GM19324 (cell line): ENCODE data around the gene ALDH1A3.

ENCODE experiments used
- ATAC-seq: cut with Tn5 transposase; IDR thresholded peaks from one replicate; pipeline ENCODE4 v1.9.1; 2021; ENCODE audit warnings: mild to moderate bottlenecking, moderate library complexity; ENCODE audit not compliant: unreplicated experiment, low FRiP score

ALDH1A3 gene

DNA sequence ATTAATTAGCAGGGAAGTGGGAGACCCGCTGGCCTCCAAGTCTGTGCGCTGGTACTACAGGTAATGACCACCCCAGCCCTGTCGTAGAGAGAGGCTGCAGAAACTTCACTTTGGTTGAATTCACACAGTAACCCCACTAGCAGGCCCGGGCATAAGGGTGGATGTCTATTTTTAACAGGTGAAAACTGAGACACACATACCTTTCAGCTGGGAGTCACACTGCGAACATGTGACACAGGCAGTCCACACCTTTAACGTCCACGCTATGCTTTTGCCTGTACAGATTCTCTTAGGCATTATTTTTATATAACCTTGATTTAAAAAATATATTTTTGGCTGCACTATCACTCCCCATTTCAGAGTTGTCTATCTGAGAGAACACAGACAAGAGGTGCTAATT, 43.4 kb downstream of the ALDH1A3 start:
- ATAC-seq: no peak

DNA sequence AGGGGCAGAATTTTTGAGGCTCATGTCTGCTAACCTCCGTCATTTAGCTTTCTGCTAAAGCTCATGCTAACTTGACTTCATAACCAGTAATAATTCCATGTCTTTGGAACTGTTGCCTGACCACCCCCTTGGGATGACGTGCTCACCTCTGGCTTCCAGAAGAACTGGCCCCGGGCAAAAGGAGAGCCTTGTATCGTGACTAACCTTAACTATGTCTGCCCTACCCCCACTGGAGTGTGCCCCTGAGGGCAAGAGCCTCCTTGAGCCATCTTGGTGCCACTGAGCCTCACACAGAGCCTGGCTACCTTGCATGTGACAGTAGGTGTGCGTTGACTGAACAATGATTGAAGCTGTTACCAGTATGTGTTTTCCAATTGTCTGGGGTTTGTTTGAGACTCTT, 44.3 kb downstream of the ALDH1A3 start:
- ATAC-seq: no peak

DNA sequence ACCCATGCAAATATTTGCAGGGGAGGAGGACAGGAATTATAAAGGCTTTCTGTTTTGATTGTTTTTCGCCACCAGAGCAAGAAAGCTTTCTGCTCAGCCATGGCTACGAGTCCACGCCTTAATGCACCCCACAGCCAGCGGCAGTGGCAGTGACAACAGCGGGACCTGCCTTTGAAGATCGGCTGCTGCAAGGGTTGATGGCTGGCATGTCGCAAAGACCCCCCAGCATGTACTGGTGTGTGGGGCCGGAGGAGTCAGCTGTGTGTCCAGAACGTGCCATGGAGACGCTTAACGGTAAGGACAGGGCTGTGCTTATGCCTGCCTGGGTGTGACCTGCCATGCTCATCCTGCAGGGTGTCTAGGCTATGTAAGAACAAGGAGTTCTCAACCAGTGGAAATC, 44.8 kb downstream of the ALDH1A3 start:
- ATAC-seq: no peak

DNA sequence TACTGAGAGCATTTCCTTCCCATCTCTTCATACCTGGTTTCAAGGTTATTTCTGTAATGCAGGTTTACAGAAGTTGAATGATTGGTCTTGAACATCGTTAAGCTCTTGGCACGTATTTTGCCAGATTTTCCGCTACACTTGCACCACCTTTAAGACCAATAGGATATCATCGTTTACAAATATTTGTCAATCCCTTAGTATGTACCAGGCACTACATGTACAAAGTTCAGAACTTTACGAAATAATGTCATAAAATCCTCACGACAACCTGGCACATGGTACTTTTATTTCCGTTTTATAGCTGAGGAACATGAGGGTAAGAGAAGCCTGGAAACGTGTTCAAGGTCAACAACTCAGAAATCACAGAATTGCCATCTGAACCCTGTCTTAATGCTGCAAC, 45.8 kb downstream of the ALDH1A3 start:
- no peak for ATAC-seq

DNA sequence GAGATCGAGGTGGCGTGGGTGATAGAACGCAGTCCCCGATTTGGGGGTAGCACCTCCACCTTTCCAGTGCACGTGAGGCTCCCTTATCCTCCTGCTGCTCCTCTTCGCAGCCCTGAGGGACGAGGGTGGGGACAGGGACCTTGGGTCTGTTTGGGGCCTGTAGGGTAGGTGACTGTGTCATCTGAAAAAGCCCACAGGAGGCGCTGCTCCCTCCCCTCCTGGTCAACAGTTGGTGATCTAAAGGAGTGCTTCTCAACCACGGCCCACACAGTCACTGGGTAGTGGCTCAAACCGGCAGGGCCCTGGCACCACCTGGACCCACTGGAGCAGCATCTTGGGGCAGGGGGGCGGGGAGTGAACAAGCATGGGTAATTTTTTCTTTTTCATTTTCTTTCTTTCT, 46.6 kb downstream of the ALDH1A3 start:
- no peak for ATAC-seq

DNA sequence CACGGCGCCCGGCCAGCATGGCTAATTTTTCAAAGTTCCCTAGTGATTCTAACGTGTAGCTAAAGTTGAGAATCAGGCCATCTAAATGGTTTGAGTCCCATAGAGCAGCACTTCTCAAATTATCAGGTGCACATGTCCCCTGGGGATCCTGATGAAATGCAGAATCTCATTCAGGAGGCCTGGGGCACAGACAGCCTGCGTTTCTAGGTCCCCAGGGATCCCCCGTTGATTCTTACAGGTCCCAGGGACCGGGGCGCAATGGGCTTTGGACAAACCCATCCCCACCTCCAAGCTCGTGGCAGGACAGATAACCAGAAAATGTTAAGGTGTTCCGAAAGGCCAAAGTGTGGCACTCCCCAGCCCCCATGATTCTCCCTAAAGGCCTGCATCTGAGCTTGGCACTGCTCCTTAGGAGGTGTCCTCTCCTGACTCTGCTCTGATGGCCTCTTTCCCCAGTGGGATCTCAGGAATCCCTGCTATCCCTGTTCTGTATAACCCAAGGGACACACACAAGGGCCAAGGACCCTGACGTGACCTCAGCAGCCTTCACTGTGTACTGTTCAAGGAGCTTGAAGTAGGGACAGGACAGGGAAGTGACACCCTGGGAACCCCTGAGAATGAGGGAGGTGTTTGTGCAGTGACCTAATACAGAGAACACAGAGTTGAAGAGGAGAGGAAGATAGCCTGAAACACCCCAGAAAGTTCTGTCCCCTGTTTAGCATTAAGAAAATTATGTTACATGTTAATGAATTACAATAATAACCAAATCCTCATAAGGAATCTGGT, 47.5 kb downstream of the ALDH1A3 start:
- peak; percentile 29 for ATAC-seq

DNA sequence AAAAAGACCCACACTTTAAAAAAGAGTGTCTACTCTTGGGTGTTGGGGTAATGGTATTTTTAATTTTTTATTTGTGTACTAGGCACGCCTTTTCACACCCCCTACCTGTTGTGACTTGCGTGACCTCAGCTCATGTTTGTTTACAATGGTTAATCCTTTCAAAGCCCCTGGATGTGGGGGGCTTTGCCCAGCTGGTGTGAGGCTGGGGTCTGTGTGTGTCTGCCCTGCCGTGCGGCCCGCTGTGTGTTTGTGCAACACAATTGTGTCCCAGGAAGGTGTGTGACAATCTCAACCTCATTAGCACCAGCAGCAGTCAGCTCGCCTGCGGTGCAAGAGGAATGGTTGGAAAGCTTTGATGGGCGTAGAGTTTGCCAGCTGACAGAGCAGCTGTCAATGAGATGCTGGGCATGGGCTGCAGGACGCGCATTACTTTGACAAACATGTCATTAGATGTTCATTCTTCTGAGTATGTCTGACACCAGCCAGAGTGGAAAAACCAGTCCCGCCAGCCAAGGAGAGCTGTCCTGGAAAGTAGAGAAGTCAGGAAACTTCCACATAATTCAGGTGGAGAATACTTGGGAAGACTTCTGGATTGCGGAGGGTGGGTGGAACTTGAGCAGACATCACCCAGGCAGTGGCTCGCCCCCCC, 49.1 kb downstream of the ALDH1A3 start:
- no peak for ATAC-seq

DNA sequence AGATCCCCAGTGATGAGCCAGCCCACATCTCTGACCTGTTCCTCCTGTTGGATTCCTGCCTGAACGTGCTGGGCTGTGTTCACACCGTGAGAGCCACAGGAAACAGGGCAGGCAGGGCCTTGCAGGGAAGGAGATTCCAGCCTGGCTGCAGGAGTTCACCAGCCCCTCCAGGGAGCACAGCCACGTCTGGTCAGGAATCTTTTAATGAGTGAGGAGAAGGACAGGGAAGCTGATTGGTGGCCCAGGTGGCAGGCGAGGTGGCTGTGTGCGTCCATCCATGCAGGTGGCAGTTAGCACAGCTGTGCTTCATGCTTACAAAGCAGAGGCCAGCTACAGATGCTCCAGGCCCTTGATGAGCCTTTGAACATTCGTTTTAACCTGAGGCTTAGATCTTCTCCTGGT, 50.0 kb downstream of the ALDH1A3 start:
- no peak for ATAC-seq

DNA sequence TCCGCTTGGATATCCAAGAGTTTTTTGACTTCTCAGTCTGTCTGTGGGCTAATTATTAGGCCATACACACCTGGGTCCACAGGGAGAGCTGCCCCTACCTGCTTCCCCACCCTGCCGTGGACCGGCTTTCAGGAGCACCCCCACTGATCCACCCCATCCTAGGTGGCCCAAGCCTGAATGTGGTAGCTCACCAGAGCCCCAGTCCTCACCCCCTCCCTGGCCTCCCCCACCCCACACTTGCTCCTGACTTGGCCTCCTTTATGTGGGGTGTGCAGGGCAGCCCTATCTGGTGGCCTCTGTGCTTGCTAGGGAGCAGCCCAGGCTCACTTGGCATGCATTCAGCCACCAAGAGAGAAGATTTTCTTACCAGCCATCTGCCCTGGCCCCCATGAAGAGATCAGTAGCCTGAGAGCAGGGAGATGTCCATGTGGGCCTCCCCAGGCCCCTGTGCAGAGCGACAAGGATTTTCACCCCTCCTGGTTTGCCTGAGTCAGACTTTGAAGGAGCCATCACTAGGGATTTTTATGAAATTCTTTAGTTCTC, 50.7 kb downstream of the ALDH1A3 start:
- no peak for ATAC-seq

DNA sequence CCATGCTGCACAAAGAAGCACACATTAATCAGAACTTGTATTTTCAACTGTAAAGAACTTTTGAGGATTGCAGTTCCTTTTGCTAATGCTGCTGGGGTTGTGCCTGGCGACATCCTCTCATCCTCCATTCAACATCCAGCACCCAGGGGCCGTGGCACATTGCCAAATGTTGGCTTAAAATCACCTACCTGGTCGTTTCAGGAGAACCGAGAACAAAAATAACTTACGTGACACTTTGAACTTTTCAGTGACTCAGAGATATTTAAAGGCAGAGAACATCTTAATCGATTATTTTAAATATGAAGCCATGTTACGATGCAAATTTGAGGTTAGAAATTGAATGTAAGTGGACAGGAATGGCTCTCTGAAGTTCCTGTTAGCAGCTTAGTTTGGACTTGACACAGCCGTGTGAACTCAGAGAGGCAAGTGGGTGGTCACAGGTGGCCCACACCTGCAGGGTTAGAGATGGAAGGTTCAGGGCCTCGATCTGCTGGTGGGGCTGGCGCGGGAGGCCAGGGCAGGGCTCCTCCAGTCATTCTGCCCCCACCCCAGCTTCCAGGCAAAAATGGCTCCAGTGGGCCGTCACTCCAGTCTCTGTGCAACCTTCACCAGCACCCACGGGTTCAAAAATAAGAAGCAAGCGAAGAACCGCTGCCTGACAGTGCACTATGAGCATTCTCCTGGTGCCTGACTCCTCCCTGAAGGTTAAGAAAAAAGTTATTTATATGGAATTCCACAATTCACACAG, 51.7 kb downstream of the ALDH1A3 start:
- ATAC-seq: peak; percentile 61

DNA sequence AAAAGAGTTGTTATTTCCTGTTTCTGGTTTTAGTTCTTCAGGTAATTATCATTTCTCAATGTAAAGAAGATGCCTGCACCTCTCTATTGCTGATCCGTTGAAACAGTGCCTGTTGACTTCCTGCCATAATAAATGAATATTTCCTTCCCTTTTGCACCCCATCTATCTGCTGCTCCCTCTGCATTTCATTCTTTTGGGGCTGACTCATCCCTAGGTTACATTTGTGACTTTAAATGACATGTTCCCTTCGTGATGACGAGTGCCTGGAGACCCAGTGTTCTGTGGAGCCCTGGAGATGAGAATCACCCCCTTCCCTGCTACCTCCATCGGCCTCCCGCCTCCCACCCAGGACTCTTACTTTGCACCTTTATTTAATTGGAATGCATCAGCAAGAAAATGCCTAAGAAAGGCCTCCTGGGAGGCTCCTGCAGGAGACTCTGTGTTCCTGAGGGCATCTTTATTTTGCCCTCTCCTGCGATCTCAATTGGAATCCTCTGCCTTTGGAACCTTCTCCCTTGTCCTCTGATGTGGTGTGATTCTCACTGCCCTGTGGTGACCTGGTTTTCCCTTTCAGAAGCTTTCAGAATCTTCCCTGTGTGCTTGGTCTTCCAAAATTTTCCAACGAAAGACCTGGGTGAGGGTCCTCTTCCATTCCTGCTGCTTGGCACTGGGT, 53.2 kb downstream of the ALDH1A3 start:
- no peak for ATAC-seq

DNA sequence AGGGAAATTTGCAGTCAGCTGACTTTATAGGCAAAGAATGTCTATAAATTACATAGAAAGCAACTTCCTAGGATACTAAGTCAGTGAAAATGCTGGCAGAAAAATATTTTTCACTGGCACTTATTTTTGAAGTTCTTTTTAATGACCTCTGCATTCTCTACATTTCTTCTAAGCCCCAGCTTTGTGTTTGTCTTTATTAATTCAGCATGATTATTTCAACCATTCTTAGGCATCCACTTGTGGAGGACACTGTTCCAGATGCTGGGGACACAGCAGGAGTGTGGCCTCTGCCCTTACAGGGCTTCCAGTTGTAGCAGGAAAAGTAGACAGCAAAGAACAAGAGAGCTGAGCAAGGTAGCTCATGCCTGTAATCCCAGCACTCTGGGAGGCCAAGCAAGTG, 54.5 kb downstream of the ALDH1A3 start:
- ATAC-seq: no peak

DNA sequence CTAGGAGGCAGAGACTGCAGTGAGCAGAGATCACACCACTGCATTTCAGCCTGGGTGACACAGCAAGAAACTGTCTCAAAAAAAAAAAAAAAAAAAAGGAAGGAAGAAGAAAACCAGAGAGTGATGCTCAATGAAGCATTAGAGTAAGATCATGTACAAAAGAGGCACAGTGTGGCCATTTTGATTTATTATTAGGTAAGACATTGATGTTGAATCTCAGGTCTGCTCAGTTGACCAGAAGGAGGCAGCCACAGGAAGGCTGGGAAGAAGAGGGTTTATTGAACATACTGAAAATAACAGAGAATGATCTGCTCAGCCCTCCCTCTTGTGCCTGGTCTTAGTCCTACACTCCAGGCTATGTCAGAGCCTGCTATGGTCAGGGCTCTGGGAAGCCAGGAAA, 55.1 kb downstream of the ALDH1A3 start:
- ATAC-seq: no peak

DNA sequence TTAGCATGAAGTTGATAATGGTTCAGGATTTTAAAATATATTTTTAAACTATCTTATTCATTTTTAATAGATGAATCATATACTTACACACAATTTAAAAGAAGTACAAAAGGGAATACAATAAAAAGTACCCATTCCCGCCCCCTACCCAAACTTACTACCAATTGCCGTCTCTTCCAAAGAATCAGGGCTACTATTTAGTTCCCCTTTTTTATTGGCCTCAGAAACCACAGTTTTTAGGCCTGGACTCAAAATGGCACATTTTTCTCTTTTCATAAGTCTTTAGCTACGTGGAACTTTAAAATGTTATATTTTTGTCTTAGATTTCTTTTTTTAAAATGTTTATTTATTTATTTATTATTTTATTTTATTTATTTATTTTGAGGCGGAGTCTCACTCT, 57.5 kb downstream of the ALDH1A3 start:
- no peak for ATAC-seq

DNA sequence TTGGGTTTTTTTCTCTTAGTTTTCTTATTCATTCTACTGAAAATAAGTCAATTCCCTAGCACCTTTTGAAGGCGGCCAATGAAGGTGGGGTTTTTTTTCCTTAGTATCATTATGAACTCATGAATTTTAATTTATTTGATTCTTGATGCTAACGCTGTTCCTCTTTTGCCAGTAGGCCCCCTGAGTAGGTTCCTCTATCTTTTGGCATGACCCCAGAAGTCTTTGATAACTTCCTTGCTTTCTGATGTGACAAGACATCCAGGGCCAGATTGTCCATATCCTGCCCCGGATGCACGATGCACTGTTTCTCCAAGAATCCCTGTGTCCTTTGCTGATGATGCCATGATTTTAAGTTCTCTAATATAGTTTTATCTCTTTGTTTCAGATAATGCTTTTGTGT, 60.2 kb downstream of the ALDH1A3 start:
- no peak for ATAC-seq

DNA sequence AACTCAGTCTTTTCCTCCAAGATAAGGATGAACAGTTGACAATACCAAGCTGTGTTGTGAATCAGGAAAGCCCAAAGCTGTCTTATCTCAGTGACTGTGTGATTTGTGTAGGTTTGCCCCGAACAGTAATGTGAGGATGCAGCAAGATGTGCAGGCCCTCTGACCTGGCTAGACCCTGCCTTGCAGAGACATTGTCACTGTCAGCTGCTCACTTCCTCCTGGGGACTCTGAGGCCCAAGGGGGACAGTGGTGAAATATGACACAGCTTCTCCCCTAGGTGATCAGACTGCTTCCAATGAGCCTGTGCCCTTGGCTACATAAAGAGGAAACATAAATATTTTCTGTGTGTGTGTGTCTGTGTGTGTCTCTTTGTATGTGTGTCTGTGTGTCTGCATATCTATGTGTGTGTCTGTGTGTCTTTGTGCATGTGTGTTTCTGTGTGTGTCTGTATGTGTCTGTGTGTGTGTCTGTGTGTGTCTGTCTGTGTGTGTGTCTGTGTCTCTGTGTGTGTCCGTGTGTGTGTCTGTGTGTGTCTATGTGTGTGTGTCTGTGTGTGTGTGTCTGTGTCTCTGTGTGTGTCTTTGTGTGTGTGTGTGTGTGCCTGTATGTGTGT, 61.2 kb downstream of the ALDH1A3 start:
- ATAC-seq: peak; percentile 61

DNA sequence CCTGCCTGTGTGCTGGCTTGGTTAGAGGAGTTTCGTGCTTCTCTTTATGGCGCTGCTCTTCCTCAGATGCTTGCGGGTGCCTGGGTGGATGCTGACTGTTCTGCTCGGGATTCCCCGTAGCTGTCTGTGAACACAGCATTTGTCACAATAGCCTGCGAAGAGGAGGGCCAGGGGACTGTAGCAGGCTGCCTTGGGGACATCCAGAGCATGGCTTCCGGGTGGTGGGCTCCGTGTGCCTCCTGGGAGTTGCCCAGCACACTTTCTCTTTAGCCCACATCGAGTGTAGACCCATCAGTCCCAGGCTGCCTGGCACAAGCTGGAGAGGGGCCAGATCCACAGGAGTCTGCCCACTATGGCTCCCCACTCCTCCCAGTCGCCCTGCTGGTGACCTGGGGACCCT, 61.9 kb downstream of the ALDH1A3 start:
- no peak for ATAC-seq

DNA sequence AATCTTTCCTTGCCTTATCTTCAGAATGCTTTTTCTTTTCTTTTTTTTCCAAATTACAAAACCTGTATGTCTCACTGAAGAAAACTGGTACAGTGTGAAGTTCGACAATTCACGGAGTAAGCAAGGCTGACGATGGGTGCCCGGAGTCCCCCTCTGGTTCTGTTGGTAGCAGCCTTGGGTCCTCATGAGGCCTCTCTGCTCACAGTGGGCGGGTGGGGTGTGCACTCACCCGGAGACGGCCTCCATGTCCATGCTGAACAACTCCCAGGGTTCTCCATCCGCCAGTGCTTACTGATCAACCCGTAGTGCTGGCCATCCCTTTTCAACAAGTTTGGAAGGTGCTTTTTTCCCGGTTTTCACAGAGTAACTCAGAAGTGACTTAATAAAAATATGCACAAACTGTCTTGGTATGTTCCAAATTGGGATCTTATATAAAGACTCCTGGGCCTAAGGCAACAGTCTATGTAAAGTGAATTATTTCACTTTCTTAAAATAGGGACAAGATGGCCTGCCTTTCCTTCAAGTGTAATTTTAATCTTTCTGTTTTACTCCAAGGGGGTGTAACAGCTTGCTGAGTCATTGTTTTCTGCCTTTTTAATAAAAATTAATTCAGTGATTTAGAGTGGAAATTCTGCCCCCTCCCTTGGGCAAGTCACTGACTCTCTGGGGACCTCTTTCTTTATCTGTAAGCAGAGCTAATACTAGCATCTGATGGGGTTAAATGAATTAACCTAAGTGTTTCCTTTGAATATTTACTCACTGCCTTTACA, 63.2 kb downstream of the ALDH1A3 start:
- ATAC-seq: no peak

DNA sequence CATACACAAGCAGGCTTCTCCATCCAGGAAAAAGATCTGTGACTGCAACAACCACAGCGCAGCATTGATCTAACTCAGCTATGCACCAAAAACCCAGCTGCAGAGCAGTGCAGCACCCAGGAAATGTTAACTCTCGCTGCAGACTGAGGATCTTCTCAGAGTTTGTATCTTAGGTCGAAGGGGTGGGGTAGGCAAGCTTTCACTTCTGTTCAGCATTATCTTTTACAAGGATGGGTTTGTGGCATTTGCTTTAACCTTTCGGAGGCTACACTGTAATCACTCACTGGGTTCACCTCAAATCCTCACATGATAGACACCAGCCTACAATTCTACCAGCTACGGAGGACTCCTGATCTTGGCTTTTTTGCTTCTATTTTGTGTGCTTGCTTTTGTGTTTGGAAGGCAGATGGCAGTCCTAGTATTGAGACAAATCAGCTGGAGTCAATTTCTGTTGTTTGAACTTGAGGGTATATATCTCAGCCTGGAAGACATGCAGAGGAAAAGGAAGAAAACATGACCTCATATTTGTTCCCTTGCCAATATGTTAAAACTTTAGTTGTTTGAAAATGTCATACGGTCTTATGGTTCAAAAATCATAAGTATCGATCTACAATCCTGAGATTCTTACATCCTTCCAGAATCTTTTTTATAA, 64.7 kb downstream of the ALDH1A3 start:
- peak; percentile 58 for ATAC-seq
